ENCODE measurements around the gene HEXD. TPM values are rescaled to one million over a fixed set of nuclear protein-coding genes. Genes with fewer than 3 reads are reported as not detected.

HEXD gene
- total RNA-seq, 2 donors from 2014 or later: 31.5 to 37.6 TPM

DNA sequence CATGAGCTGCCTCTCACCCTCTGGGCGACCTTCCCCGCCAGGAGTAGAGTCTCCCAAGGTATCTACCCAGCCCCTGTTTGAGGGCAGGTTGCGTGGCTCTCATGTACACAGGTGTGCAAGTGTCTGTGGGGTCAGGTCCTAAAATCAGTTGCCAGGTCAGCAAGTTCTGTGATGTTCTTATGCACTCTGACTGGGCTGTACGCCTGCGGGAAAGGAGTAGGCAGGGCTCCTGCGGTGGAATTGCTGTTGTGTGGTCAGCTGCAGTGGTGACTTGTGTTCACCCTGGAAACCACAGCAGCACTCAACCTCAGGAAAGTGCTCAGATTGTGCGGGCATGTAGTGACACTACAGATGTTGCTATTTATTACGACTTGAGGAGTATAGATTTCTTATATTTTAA, 59.8 kb downstream of the HEXD start:
- H3K4me3 ChIP-seq (ENCODE audit: low read length): no peak overlapping the region
- Mint-ChIP-seq H3K27me3 (ENCODE audit: insufficient read depth) (no peaks in the 10 kb centered on the region), H3K4me1 (no peaks in the 10 kb centered on the region), H3K36me3 (ENCODE audit: low read depth) (peaks cover 42% of the 10 kb centered on the region), H3K9me3 (no peaks in the 10 kb centered on the region), H3K27ac (no peak overlapping the region), H3K4me3 (no peak overlapping the region)
- no peaks in the 10 kb centered on the region for H3K9me3 ChIP-seq (ENCODE audit: control insufficient read depth, low read length)
- H3K36me3 ChIP-seq (ENCODE audit: control insufficient read depth, insufficient read depth, low read length): peaks cover 45% of the 10 kb centered on the region
- WGBS, 2 experiments (ENCODE audit: insufficient coverage in 1 of 2, insufficient read length in 1 of 2): 94 to 100% methylated on average over 3 to 8 of the region's 8 CpGs
- no peak overlapping the region for H3K9ac ChIP-seq (ENCODE audit: extremely low read depth, low read length, poor library complexity, severe bottlenecking)
- TF ChIP-seq, protein P1, sequence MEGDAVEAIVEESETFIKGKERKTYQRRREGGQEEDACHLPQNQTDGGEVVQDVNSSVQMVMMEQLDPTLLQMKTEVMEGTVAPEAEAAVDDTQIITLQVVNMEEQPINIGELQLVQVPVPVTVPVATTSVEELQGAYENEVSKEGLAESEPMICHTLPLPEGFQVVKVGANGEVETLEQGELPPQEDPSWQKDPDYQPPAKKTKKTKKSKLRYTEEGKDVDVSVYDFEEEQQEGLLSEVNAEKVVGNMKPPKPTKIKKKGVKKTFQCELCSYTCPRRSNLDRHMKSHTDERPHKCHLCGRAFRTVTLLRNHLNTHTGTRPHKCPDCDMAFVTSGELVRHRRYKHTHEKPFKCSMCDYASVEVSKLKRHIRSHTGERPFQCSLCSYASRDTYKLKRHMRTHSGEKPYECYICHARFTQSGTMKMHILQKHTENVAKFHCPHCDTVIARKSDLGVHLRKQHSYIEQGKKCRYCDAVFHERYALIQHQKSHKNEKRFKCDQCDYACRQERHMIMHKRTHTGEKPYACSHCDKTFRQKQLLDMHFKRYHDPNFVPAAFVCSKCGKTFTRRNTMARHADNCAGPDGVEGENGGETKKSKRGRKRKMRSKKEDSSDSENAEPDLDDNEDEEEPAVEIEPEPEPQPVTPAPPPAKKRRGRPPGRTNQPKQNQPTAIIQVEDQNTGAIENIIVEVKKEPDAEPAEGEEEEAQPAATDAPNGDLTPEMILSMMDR (conservative IDR thresholded peaks at IDR 0.05): no peak
- H3K27ac ChIP-seq (ENCODE audit: low read depth, low read length): no peak overlapping the region
- no peaks in the 10 kb centered on the region for H3K4me1 ChIP-seq (ENCODE audit: control insufficient read depth, insufficient read depth, low read length)
- DNase-seq: no peak
- no peaks in the 10 kb centered on the region for H3K27me3 ChIP-seq (ENCODE audit: control insufficient read depth, insufficient read depth, low read length, poor library complexity, severe bottlenecking)

DNA sequence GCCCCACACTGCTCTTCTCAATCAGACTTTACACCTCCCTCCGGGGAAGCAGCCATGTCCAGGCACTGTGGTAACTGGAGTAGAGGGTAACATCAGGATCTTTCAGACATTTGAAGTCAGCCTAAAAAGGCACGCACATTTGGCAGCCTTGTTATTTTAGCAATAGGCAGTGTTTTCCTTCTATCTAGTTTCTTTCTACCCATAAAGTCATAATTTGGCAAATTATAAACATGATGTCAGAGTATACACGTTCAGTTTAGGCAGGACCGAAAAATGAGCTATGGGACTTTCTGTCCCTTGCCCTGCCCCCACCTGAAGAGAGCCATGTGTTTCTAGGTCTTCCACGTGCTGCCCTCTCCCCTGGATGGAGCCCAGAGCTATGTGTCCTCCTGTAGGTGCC, 61.5 kb downstream of the HEXD start:
- Histone ChIP-seq H3K4me1 (ENCODE audit: control insufficient read depth, insufficient read depth, low read length) (no peaks in the 10 kb centered on the region), H3K36me3 (ENCODE audit: control insufficient read depth, insufficient read depth, low read length) (peaks cover 48% of the 10 kb centered on the region), H3K27me3 (ENCODE audit: control insufficient read depth, insufficient read depth, low read length, poor library complexity, severe bottlenecking) (no peaks in the 10 kb centered on the region), H3K27ac (ENCODE audit: low read depth, low read length) (no peak overlapping the region), H3K9ac (ENCODE audit: extremely low read depth, low read length, poor library complexity, severe bottlenecking) (no peak overlapping the region), H3K4me3 (ENCODE audit: low read length) (no peak overlapping the region), H3K9me3 (ENCODE audit: control insufficient read depth, low read length) (no peaks in the 10 kb centered on the region)
- WGBS, 2 experiments (ENCODE audit: insufficient coverage in 1 of 2, insufficient read length in 1 of 2): 92% methylated on average over 4 to 5 of the region's 5 CpGs
- Mint-ChIP-seq H3K4me3 (no peak overlapping the region), H3K4me1 (no peaks in the 10 kb centered on the region), H3K27ac (no peak overlapping the region), H3K27me3 (ENCODE audit: insufficient read depth) (no peaks in the 10 kb centered on the region), H3K36me3 (ENCODE audit: low read depth) (peaks cover 41% of the 10 kb centered on the region), H3K9me3 (no peaks in the 10 kb centered on the region)
- DNase-seq: no peak
- TF ChIP-seq, protein P1 (conservative IDR thresholded peaks at IDR 0.05): no peak

DNA sequence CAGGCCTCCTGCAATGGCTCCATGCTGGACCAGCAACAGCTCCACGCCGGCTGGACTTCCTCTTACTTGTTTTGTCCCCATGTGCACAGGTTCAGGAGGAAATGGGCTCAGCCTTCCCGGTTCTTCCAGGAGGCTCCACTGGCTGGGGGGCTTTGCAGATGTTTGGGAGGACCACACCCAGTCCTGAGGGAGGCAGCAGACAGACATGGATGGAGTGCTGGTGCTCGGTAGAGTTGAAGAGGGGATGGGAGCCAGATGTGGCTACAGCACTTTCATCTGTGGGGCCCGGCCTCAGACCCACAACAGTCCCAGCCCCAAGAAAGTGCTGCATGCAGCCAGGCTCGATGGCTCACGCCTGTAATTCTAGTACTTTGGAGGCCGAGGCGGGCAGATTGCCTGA, 62.2 kb downstream of the HEXD start:
- 94 to 95% methylated on average over 6 to 9 of the region's 9 CpGs for WGBS, 2 experiments (ENCODE audit: insufficient coverage in 1 of 2, insufficient read length in 1 of 2)
- no peaks in the 10 kb centered on the region for H3K4me1 Mint-ChIP-seq
- no peak for DNase-seq
- TF ChIP-seq, protein P1 (conservative IDR thresholded peaks at IDR 0.05): no peak
- peaks cover 51% of the 10 kb centered on the region for H3K36me3 ChIP-seq (ENCODE audit: control insufficient read depth, insufficient read depth, low read length)
- H3K4me3 ChIP-seq (ENCODE audit: low read length): no peak overlapping the region
- H3K27me3 Mint-ChIP-seq (ENCODE audit: insufficient read depth): no peaks in the 10 kb centered on the region
- H3K27ac Mint-ChIP-seq: no peak overlapping the region
- no peak overlapping the region for H3K4me3 Mint-ChIP-seq
- H3K27ac ChIP-seq (ENCODE audit: low read depth, low read length): no peak overlapping the region
- H3K9me3 ChIP-seq (ENCODE audit: control insufficient read depth, low read length): no peaks in the 10 kb centered on the region
- H3K27me3 ChIP-seq (ENCODE audit: control insufficient read depth, insufficient read depth, low read length, poor library complexity, severe bottlenecking): no peaks in the 10 kb centered on the region
- no peaks in the 10 kb centered on the region for H3K9me3 Mint-ChIP-seq
- peaks cover 42% of the 10 kb centered on the region for H3K36me3 Mint-ChIP-seq (ENCODE audit: low read depth)
- no peaks in the 10 kb centered on the region for H3K4me1 ChIP-seq (ENCODE audit: control insufficient read depth, insufficient read depth, low read length)
- H3K9ac ChIP-seq (ENCODE audit: extremely low read depth, low read length, poor library complexity, severe bottlenecking): no peak overlapping the region
